Muscle of leg (tissue), 11 donors: ENCODE results near the gene ASS1. TPM values are rescaled to one million over a fixed set of nuclear protein-coding genes. Genes with fewer than 3 reads are reported as not detected.

ENCODE experiments used
- DNase-seq: peaks from one replicate; pipeline ENCODE4 v3.0.0; 2013
- H3K27ac ChIP-seq: one replicate; pipeline ENCODE4 v1.5.1; 2013; ENCODE audit warnings: mild to moderate bottlenecking, low read length, control low read depth
- H3K27me3 ChIP-seq: one replicate; pipeline ENCODE4 v1.6.1; 2013; ENCODE audit warnings: low read length; ENCODE audit not compliant: control insufficient read depth, insufficient read depth
- H3K36me3 ChIP-seq: one replicate; pipeline ENCODE4 v1.6.1; 2013; ENCODE audit warnings: low read length; ENCODE audit not compliant: control insufficient read depth, insufficient read depth
- H3K4me1 ChIP-seq: one replicate; pipeline ENCODE4 v1.6.1; 2013; ENCODE audit warnings: low read length; ENCODE audit not compliant: control insufficient read depth, insufficient read depth
- H3K4me3 ChIP-seq: one replicate; pipeline ENCODE4 v1.5.1; 2013; ENCODE audit warnings: low read length, control low read depth
- H3K9me3 ChIP-seq: replicated peaks from 2 replicates; pipeline ENCODE4 v1.6.1; 2013; ENCODE audit warnings: low read depth, low read length; ENCODE audit not compliant: control insufficient read depth
- WGBS: methylation state at CpG from one replicate; pipeline ENCODE4 v1.1.5; 2013; ENCODE audit warnings: missing lambda C conversion rate; ENCODE audit not compliant: insufficient coverage; 5-methylcytosine and 5-hydroxymethylcytosine counted together
- polyA plus RNA-seq, 8 donors: library from polyadenylated mRNA; unstranded; fragments of 120-200 nt; gene quantifications; one replicate each; pipeline versions ENCODE4 v1.2.1 to v1.2.3, GENCODE V29; 2013; ENCODE audit warnings: inconsistent platforms in 1 of 8, low replicate concordance in 1 of 8; ENCODE audit not compliant: insufficient read length in 8 of 8, insufficient read depth in 1 of 8
- total RNA-seq: library from RNA; stranded (reverse); fragments of 120-200 nt; gene quantifications from one replicate; pipeline ENCODE4 v1.2.4, GENCODE V29; 2013

ASS1 gene
- total and polyA plus RNA-seq, 9 donors = 36.4 to 72.7 (median 52.9) TPM

- DNase-seq = no peak
- no peak overlapping the region for H3K27ac ChIP-seq
- 73% methylated on average over 15 of the region's 28 CpGs for WGBS
- H3K36me3 ChIP-seq = no peaks in the 10 kb centered on the region
- no peaks in the 10 kb centered on the region for H3K9me3 ChIP-seq
- H3K27me3 ChIP-seq = peaks cover 3% of the 10 kb centered on the region
- no peaks in the 10 kb centered on the region for H3K4me1 ChIP-seq
- H3K4me3 ChIP-seq = no peak overlapping the region
Observed at GRCh38 chr9:130402645-130403440, 41.9 kb upstream of the ASS1 start.

- Histone ChIP-seq H3K27ac (no peak overlapping the region), H3K4me1 (no peaks in the 10 kb centered on the region), H3K27me3 (no peaks in the 10 kb centered on the region), H3K4me3 (no peak overlapping the region), H3K9me3 (no peaks in the 10 kb centered on the region), H3K36me3 (no peaks in the 10 kb centered on the region)
- DNase-seq = no peak
- 90% methylated on average over 22 of the region's 22 CpGs for WGBS
Observed at GRCh38 chr9:130405657-130406257, 39.0 kb upstream of the ASS1 start.

- no peaks in the 10 kb centered on the region for H3K36me3 ChIP-seq
- DNase-seq = no peak
- H3K27ac ChIP-seq = no peak overlapping the region
- 76% methylated on average over 8 of the region's 10 CpGs for WGBS
- no peaks in the 10 kb centered on the region for H3K9me3 ChIP-seq
- H3K27me3 ChIP-seq = no peaks in the 10 kb centered on the region
- H3K4me1 ChIP-seq = no peaks in the 10 kb centered on the region
- no peak overlapping the region for H3K4me3 ChIP-seq
Observed at GRCh38 chr9:130406278-130406895, 38.4 kb upstream of the ASS1 start.

GRCh38 chr9:130407916-130408663, 36.7 kb upstream of the ASS1 start:
- no peak overlapping the region for H3K27ac ChIP-seq
- no peaks in the 10 kb centered on the region for H3K4me1 ChIP-seq
- 83% methylated on average over 3 of the region's 9 CpGs for WGBS
- no peaks in the 10 kb centered on the region for H3K9me3 ChIP-seq
- DNase-seq = no peak
- no peaks in the 10 kb centered on the region for H3K36me3 ChIP-seq
- H3K4me3 ChIP-seq = no peak overlapping the region
- no peaks in the 10 kb centered on the region for H3K27me3 ChIP-seq

DNA sequence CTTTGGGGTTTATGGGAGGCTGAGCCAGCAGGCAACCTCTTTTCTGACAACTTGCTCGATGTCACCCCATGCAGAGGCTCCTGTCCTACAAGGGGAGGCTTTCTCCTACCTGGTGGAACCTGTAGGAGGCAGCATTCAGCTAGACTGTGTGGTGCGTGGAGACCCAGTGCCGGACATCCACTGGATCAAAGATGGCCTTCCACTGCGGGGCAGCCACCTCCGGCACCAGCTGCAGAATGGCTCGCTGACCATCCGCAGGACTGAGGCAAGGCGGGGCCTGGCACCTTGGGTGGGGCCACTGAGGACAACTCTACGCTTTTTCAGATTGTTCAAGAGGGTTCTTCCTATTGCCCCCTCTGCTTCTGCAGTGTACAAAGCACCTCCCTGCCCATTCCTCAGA, 36.1 kb upstream of the ASS1 start:
- Histone ChIP-seq H3K36me3 (no peaks in the 10 kb centered on the region), H3K27me3 (no peaks in the 10 kb centered on the region), H3K27ac (no peak overlapping the region), H3K9me3 (no peaks in the 10 kb centered on the region), H3K4me3 (no peak overlapping the region), H3K4me1 (no peaks in the 10 kb centered on the region)
- 77% methylated on average over 9 of the region's 9 CpGs for WGBS
- no peak for DNase-seq

DNA sequence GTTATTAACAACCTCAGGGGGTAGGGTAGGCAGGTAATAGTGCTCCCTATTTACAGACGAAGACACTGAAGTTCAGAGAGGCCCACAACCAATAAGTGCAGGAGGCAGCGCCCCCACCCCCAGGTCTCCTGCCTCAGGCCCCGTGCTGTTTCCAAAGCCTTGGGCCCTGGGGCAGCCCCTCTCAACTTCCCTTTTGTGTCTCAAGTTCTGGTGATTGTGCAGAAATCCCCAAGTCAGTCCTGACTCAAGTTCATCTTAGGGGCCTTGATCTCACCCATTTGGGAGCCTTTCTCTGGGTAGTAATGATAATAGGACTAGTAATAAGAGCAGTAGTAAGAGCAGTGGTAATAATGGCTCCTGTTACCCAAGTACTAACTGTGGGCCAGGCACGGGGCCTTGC, 35.5 kb upstream of the ASS1 start:
- Histone ChIP-seq H3K27ac (no peak overlapping the region), H3K36me3 (no peaks in the 10 kb centered on the region), H3K27me3 (no peaks in the 10 kb centered on the region), H3K4me1 (no peaks in the 10 kb centered on the region), H3K9me3 (no peaks in the 10 kb centered on the region), H3K4me3 (no peak overlapping the region)
- no peak for DNase-seq
- WGBS = 93% methylated on average over 3 of the region's 4 CpGs

DNA sequence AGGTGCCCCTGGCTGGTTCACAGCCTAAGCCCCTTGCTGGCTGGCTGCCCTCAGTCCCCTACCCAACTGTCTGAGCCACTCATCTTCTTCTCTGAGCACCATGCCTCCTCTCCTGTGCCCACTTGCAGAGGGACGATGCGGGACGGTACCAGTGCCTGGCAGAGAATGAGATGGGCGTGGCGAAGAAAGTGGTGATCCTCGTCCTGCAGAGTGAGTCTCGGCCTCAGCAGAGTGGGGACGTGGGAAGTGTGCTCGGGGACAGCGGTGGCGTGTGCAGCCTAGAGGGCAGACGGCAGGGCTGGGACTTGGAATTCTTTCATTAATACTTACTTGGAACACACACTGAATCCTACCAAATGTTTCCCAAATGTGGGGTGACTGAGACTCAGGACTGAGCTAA, 34.3 kb upstream of the ASS1 start:
- Histone ChIP-seq H3K27ac (no peak overlapping the region), H3K4me3 (no peak overlapping the region), H3K36me3 (no peaks in the 10 kb centered on the region), H3K9me3 (no peaks in the 10 kb centered on the region), H3K4me1 (no peaks in the 10 kb centered on the region), H3K27me3 (no peaks in the 10 kb centered on the region)
- DNase-seq = no peak
- 46% methylated on average over 9 of the region's 12 CpGs for WGBS

- H3K36me3 ChIP-seq = no peaks in the 10 kb centered on the region
- H3K9me3 ChIP-seq = no peaks in the 10 kb centered on the region
- DNase-seq = no peak
- no peak overlapping the region for H3K27ac ChIP-seq
- H3K4me1 ChIP-seq = no peaks in the 10 kb centered on the region
- H3K27me3 ChIP-seq = no peaks in the 10 kb centered on the region
- no peak overlapping the region for H3K4me3 ChIP-seq
- WGBS = 94% methylated on average over 2 of the region's 3 CpGs
Observed at GRCh38 chr9:130411566-130411915, 33.2 kb upstream of the ASS1 start.

- DNase-seq = no peak
- H3K4me3 ChIP-seq = no peak overlapping the region
- H3K36me3 ChIP-seq = no peaks in the 10 kb centered on the region
- H3K27me3 ChIP-seq = no peaks in the 10 kb centered on the region
- H3K9me3 ChIP-seq = no peaks in the 10 kb centered on the region
- WGBS = 86% methylated on average over 9 of the region's 12 CpGs
- H3K4me1 ChIP-seq = no peaks in the 10 kb centered on the region
- H3K27ac ChIP-seq = no peak overlapping the region
Observed at GRCh38 chr9:130414081-130414731, 30.6 kb upstream of the ASS1 start.
